ENCODE data around the gene TEFM.

Gene TEFM

GRCh38 chr17:30897311-30897710, 8.7 kb downstream of the TEFM start:
- no peak overlapping the region for H3K9ac ChIP-seq (ENCODE audit: low read length in 5 of 5)
- no peak overlapping the region for H3K4me3 ChIP-seq (ENCODE audit: low read depth in 1 of 5, low read length in 5 of 5)
- no peaks in the 10 kb centered on the region for H3K4me1 ChIP-seq (ENCODE audit: control insufficient read depth in 5 of 5, insufficient read depth in 5 of 5, low read length in 5 of 5)
- no peaks in the 10 kb centered on the region for H3K9me3 ChIP-seq (ENCODE audit: control insufficient read depth in 5 of 5, low read length in 5 of 5)
- H3K27me3 ChIP-seq (ENCODE audit: control insufficient read depth in 5 of 5, insufficient read depth in 4 of 5, low read length in 5 of 5) = no peaks in the 10 kb centered on the region
- H3K27ac ChIP-seq (ENCODE audit: low read depth, low read length) = no peak overlapping the region
- H3K36me3 ChIP-seq (ENCODE audit: control insufficient read depth in 5 of 5, insufficient read depth in 5 of 5, low read length in 5 of 5) = peaks cover 17 to 37% (median 20%) of the 10 kb centered on the region in 5 donors

GRCh38 chr17:30894236-30894635, 11.8 kb downstream of the TEFM start:
- Histone ChIP-seq H3K4me1 (ENCODE audit: control insufficient read depth in 5 of 5, insufficient read depth in 5 of 5, low read length in 5 of 5) (no peaks in the 10 kb centered on the region), H3K27ac (ENCODE audit: low read depth, low read length) (no peak overlapping the region), H3K9ac (ENCODE audit: low read length in 5 of 5) (no peak overlapping the region), H3K27me3 (ENCODE audit: control insufficient read depth in 5 of 5, insufficient read depth in 4 of 5, low read length in 5 of 5) (no peaks in the 10 kb centered on the region), H3K4me3 (ENCODE audit: low read depth in 1 of 5, low read length in 5 of 5) (no peak overlapping the region), H3K9me3 (ENCODE audit: control insufficient read depth in 5 of 5, low read length in 5 of 5) (no peaks in the 10 kb centered on the region), H3K36me3 (ENCODE audit: control insufficient read depth in 5 of 5, insufficient read depth in 5 of 5, low read length in 5 of 5) (peaks cover 3 to 26% (median 9%) of the 10 kb centered on the region in 5 donors)

GRCh38 chr17:30886187-30886586, 19.9 kb downstream of the TEFM start:
- Histone ChIP-seq H3K4me3 (ENCODE audit: low read depth in 1 of 5, low read length in 5 of 5) (no peak overlapping the region), H3K27ac (ENCODE audit: low read depth, low read length) (no peak overlapping the region), H3K4me1 (ENCODE audit: control insufficient read depth in 5 of 5, insufficient read depth in 5 of 5, low read length in 5 of 5) (no peaks in the 10 kb centered on the region), H3K36me3 (ENCODE audit: control insufficient read depth in 5 of 5, insufficient read depth in 5 of 5, low read length in 5 of 5) (no peaks in the 10 kb centered on the region), H3K27me3 (ENCODE audit: control insufficient read depth in 5 of 5, insufficient read depth in 4 of 5, low read length in 5 of 5) (no peaks in the 10 kb centered on the region), H3K9ac (ENCODE audit: low read length in 5 of 5) (no peak overlapping the region), H3K9me3 (ENCODE audit: control insufficient read depth in 5 of 5, low read length in 5 of 5) (no peaks in the 10 kb centered on the region)

GRCh38 chr17:30869005-30869404, 37.0 kb downstream of the TEFM start:
- Histone ChIP-seq H3K4me1 (ENCODE audit: control insufficient read depth in 5 of 5, insufficient read depth in 5 of 5, low read length in 5 of 5) (no peaks in the 10 kb centered on the region), H3K27ac (ENCODE audit: low read depth, low read length) (no peak overlapping the region), H3K36me3 (ENCODE audit: control insufficient read depth in 5 of 5, insufficient read depth in 5 of 5, low read length in 5 of 5) (peaks cover 0 to 3% (median 0%) of the 10 kb centered on the region in 5 donors), H3K9ac (ENCODE audit: low read length in 5 of 5) (no peak overlapping the region), H3K27me3 (ENCODE audit: control insufficient read depth in 5 of 5, insufficient read depth in 4 of 5, low read length in 5 of 5) (no peaks in the 10 kb centered on the region), H3K4me3 (ENCODE audit: low read depth in 1 of 5, low read length in 5 of 5) (no peak overlapping the region), H3K9me3 (ENCODE audit: control insufficient read depth in 5 of 5, low read length in 5 of 5) (no peaks in the 10 kb centered on the region)

- Histone ChIP-seq H3K9ac (ENCODE audit: low read length in 5 of 5) (no peak overlapping the region), H3K9me3 (ENCODE audit: control insufficient read depth in 5 of 5, low read length in 5 of 5) (no peaks in the 10 kb centered on the region), H3K4me1 (ENCODE audit: control insufficient read depth in 5 of 5, insufficient read depth in 5 of 5, low read length in 5 of 5) (no peaks in the 10 kb centered on the region), H3K36me3 (ENCODE audit: control insufficient read depth in 5 of 5, insufficient read depth in 5 of 5, low read length in 5 of 5) (peaks cover 0 to 3% (median 0%) of the 10 kb centered on the region in 5 donors), H3K27ac (ENCODE audit: low read depth, low read length) (no peak overlapping the region), H3K4me3 (ENCODE audit: low read depth in 1 of 5, low read length in 5 of 5) (no peak overlapping the region), H3K27me3 (ENCODE audit: control insufficient read depth in 5 of 5, insufficient read depth in 4 of 5, low read length in 5 of 5) (no peaks in the 10 kb centered on the region)
Measured at GRCh38 chr17:30864636-30865035, 41.4 kb downstream of the TEFM start.

- no peak overlapping the region for H3K9ac ChIP-seq (ENCODE audit: low read length in 5 of 5)
- no peaks in the 10 kb centered on the region for H3K27me3 ChIP-seq (ENCODE audit: control insufficient read depth in 5 of 5, insufficient read depth in 4 of 5, low read length in 5 of 5)
- H3K4me3 ChIP-seq (ENCODE audit: low read depth in 1 of 5, low read length in 5 of 5) = no peak overlapping the region
- no peak overlapping the region for H3K27ac ChIP-seq (ENCODE audit: low read depth, low read length)
- no peaks in the 10 kb centered on the region for H3K4me1 ChIP-seq (ENCODE audit: control insufficient read depth in 5 of 5, insufficient read depth in 5 of 5, low read length in 5 of 5)
- no peaks in the 10 kb centered on the region for H3K36me3 ChIP-seq (ENCODE audit: control insufficient read depth in 5 of 5, insufficient read depth in 5 of 5, low read length in 5 of 5)
- H3K9me3 ChIP-seq (ENCODE audit: control insufficient read depth in 5 of 5, low read length in 5 of 5) = no peaks in the 10 kb centered on the region
Measured at GRCh38 chr17:30858556-30859250, 47.3 kb downstream of the TEFM start.

- Histone ChIP-seq H3K4me1 (ENCODE audit: control insufficient read depth in 5 of 5, insufficient read depth in 5 of 5, low read length in 5 of 5) (no peaks in the 10 kb centered on the region), H3K9ac (ENCODE audit: low read length in 5 of 5) (no peak overlapping the region), H3K9me3 (ENCODE audit: control insufficient read depth in 5 of 5, low read length in 5 of 5) (no peaks in the 10 kb centered on the region), H3K27ac (ENCODE audit: low read depth, low read length) (no peak overlapping the region), H3K27me3 (ENCODE audit: control insufficient read depth in 5 of 5, insufficient read depth in 4 of 5, low read length in 5 of 5) (no peaks in the 10 kb centered on the region), H3K4me3 (ENCODE audit: low read depth in 1 of 5, low read length in 5 of 5) (no peak overlapping the region), H3K36me3 (ENCODE audit: control insufficient read depth in 5 of 5, insufficient read depth in 5 of 5, low read length in 5 of 5) (no peaks in the 10 kb centered on the region)
Measured at GRCh38 chr17:30854146-30854545, 51.9 kb downstream of the TEFM start.
